Body of pancreas (tissue), 4 donors: ENCODE measurements around the gene KRT82.

Experiments used
- CTCF ChIP-seq, 7 experiments: fragments of 450-650 bp in 4 of 7; fragments of 200-600 bp in 3 of 7; sonication (generic) in 3 of 7; IDR thresholded peaks; one replicate each; pipeline ENCODE4 v1.5.1; 2016 to 2019; ENCODE audit warnings: antibody characterized with exemption in 7 of 7
- POLR2A ChIP-seq, 3 donors: fragments of 450-650 bp; IDR thresholded peaks; one replicate each; pipeline ENCODE4 v1.6.1; 2016; ENCODE audit warnings: antibody characterized with exemption in 3 of 3, mild to moderate bottlenecking in 2 of 3

GRCh38 chr12:52362118-52362726 is 43.9 kb downstream of the KRT82 start:
- no peak for TF ChIP-seq POLR2A (IDR thresholded peaks at IDR 0.05)
- no peak for TF ChIP-seq CTCF (IDR thresholded peaks at IDR 0.05)
